ENCODE measurements around the gene KCNIP4.
"Not testable (repeated sequence)": the region's sequence is repeated elsewhere in the genome, so short reads cannot be mapped to it uniquely, and the experiment has no call there.

Gene KCNIP4

GRCh38 chr4:20816287-20816686, 1132.3 kb downstream of the KCNIP4 start:
- H3K9me3 ChIP-seq (ENCODE audit: control insufficient read depth, low read length): no peaks in the 10 kb centered on the region
- H3K27me3 ChIP-seq (ENCODE audit: control insufficient read depth, insufficient read depth, low read length): no peaks in the 10 kb centered on the region
- no peak overlapping the region for H3K4me3 ChIP-seq (ENCODE audit: low read length)
- H3K36me3 ChIP-seq (ENCODE audit: control insufficient read depth, insufficient read depth, low read length): no peaks in the 10 kb centered on the region
- H3K9ac ChIP-seq (ENCODE audit: low read length): no peak overlapping the region
- no peaks in the 10 kb centered on the region for H3K4me1 ChIP-seq (ENCODE audit: control insufficient read depth, insufficient read depth, low read length)

- Histone ChIP-seq H3K4me3 (ENCODE audit: low read length) (no peak overlapping the region), H3K27me3 (ENCODE audit: control insufficient read depth, insufficient read depth, low read length) (no peaks in the 10 kb centered on the region)
Measured at GRCh38 chr4:20813700-20814099, 1134.9 kb downstream of the KCNIP4 start.

GRCh38 chr4:20809812-20810211, 1138.8 kb downstream of the KCNIP4 start:
- no peaks in the 10 kb centered on the region for H3K27me3 ChIP-seq (ENCODE audit: control insufficient read depth, insufficient read depth, low read length)
- H3K9ac ChIP-seq (ENCODE audit: low read length): no peak overlapping the region
- H3K9me3 ChIP-seq (ENCODE audit: control insufficient read depth, low read length): no peaks in the 10 kb centered on the region
- no peaks in the 10 kb centered on the region for H3K36me3 ChIP-seq (ENCODE audit: control insufficient read depth, insufficient read depth, low read length)
- H3K4me3 ChIP-seq (ENCODE audit: low read length): no peak overlapping the region
- H3K4me1 ChIP-seq (ENCODE audit: control insufficient read depth, insufficient read depth, low read length): no peaks in the 10 kb centered on the region

More at GRCh38 chr4:20813700-20814099, 1134.9 kb downstream of the KCNIP4 start:
- H3K36me3 ChIP-seq (ENCODE audit: control insufficient read depth, insufficient read depth, low read length): no peaks in the 10 kb centered on the region
- H3K9ac ChIP-seq (ENCODE audit: low read length): no peak overlapping the region
- H3K9me3 ChIP-seq (ENCODE audit: control insufficient read depth, low read length): no peaks in the 10 kb centered on the region
- no peaks in the 10 kb centered on the region for H3K4me1 ChIP-seq (ENCODE audit: control insufficient read depth, insufficient read depth, low read length)

- H3K9me3 ChIP-seq (ENCODE audit: control insufficient read depth, low read length): no peaks in the 10 kb centered on the region
- no peak overlapping the region for H3K9ac ChIP-seq (ENCODE audit: low read length)
- no peaks in the 10 kb centered on the region for H3K27me3 ChIP-seq (ENCODE audit: control insufficient read depth, insufficient read depth, low read length)
- no peak overlapping the region for H3K4me3 ChIP-seq (ENCODE audit: low read length)
- no peaks in the 10 kb centered on the region for H3K4me1 ChIP-seq (ENCODE audit: control insufficient read depth, insufficient read depth, low read length)
- no peaks in the 10 kb centered on the region for H3K36me3 ChIP-seq (ENCODE audit: control insufficient read depth, insufficient read depth, low read length)
Measured at GRCh38 chr4:20805716-20806115, 1142.9 kb downstream of the KCNIP4 start.

- H3K36me3 ChIP-seq (ENCODE audit: control insufficient read depth, insufficient read depth, low read length): no peaks in the 10 kb centered on the region
- H3K9ac ChIP-seq (ENCODE audit: low read length): no peak overlapping the region
- H3K27me3 ChIP-seq (ENCODE audit: control insufficient read depth, insufficient read depth, low read length): no peaks in the 10 kb centered on the region
- H3K4me3 ChIP-seq (ENCODE audit: low read length): no peak overlapping the region
- no peaks in the 10 kb centered on the region for H3K9me3 ChIP-seq (ENCODE audit: control insufficient read depth, low read length)
- H3K4me1 ChIP-seq (ENCODE audit: control insufficient read depth, insufficient read depth, low read length): no peaks in the 10 kb centered on the region
Measured at GRCh38 chr4:20787940-20788665, 1160.5 kb downstream of the KCNIP4 start.

- not testable (repeated sequence) for H3K4me3 ChIP-seq (ENCODE audit: low read length); H3K9me3 ChIP-seq (ENCODE audit: control insufficient read depth, low read length); H3K4me1 ChIP-seq (ENCODE audit: control insufficient read depth, insufficient read depth, low read length); H3K36me3 ChIP-seq (ENCODE audit: control insufficient read depth, insufficient read depth, low read length); H3K9ac ChIP-seq (ENCODE audit: low read length); H3K27me3 ChIP-seq (ENCODE audit: control insufficient read depth, insufficient read depth, low read length)
Measured at GRCh38 chr4:20783134-20783533, 1165.4 kb downstream of the KCNIP4 start.

- H3K4me1 ChIP-seq (ENCODE audit: control insufficient read depth, insufficient read depth, low read length): no peaks in the 10 kb centered on the region
- H3K9me3 ChIP-seq (ENCODE audit: control insufficient read depth, low read length): no peaks in the 10 kb centered on the region
- no peak overlapping the region for H3K9ac ChIP-seq (ENCODE audit: low read length)
- no peaks in the 10 kb centered on the region for H3K27me3 ChIP-seq (ENCODE audit: control insufficient read depth, insufficient read depth, low read length)
- no peak overlapping the region for H3K4me3 ChIP-seq (ENCODE audit: low read length)
- no peaks in the 10 kb centered on the region for H3K36me3 ChIP-seq (ENCODE audit: control insufficient read depth, insufficient read depth, low read length)
Measured at GRCh38 chr4:20778896-20779295, 1169.7 kb downstream of the KCNIP4 start.

- no peak overlapping the region for H3K4me3 ChIP-seq (ENCODE audit: low read length)
- no peak overlapping the region for H3K9ac ChIP-seq (ENCODE audit: low read length)
Measured at GRCh38 chr4:20773144-20773997, 1175.2 kb downstream of the KCNIP4 start.

GRCh38 chr4:20764366-20764992, 1184.1 kb downstream of the KCNIP4 start:
- H3K36me3 ChIP-seq (ENCODE audit: control insufficient read depth, insufficient read depth, low read length): no peaks in the 10 kb centered on the region
- no peaks in the 10 kb centered on the region for H3K27me3 ChIP-seq (ENCODE audit: control insufficient read depth, insufficient read depth, low read length)
- H3K9me3 ChIP-seq (ENCODE audit: control insufficient read depth, low read length): no peaks in the 10 kb centered on the region
- H3K4me1 ChIP-seq (ENCODE audit: control insufficient read depth, insufficient read depth, low read length): no peaks in the 10 kb centered on the region
- H3K9ac ChIP-seq (ENCODE audit: low read length): no peak overlapping the region
- H3K4me3 ChIP-seq (ENCODE audit: low read length): no peak overlapping the region

More at GRCh38 chr4:20773144-20773997, 1175.2 kb downstream of the KCNIP4 start:
- Histone ChIP-seq H3K4me1 (ENCODE audit: control insufficient read depth, insufficient read depth, low read length) (no peaks in the 10 kb centered on the region), H3K36me3 (ENCODE audit: control insufficient read depth, insufficient read depth, low read length) (no peaks in the 10 kb centered on the region), H3K27me3 (ENCODE audit: control insufficient read depth, insufficient read depth, low read length) (peaks cover 4% of the 10 kb centered on the region), H3K9me3 (ENCODE audit: control insufficient read depth, low read length) (no peaks in the 10 kb centered on the region)

GRCh38 chr4:20761826-20762225, 1186.7 kb downstream of the KCNIP4 start:
- Histone ChIP-seq H3K36me3 (ENCODE audit: control insufficient read depth, insufficient read depth, low read length) (no peaks in the 10 kb centered on the region), H3K27me3 (ENCODE audit: control insufficient read depth, insufficient read depth, low read length) (no peaks in the 10 kb centered on the region), H3K4me3 (ENCODE audit: low read length) (no peak overlapping the region), H3K9me3 (ENCODE audit: control insufficient read depth, low read length) (no peaks in the 10 kb centered on the region), H3K9ac (ENCODE audit: low read length) (no peak overlapping the region), H3K4me1 (ENCODE audit: control insufficient read depth, insufficient read depth, low read length) (no peaks in the 10 kb centered on the region)

- no peaks in the 10 kb centered on the region for H3K36me3 ChIP-seq (ENCODE audit: control insufficient read depth, insufficient read depth, low read length)
- H3K4me1 ChIP-seq (ENCODE audit: control insufficient read depth, insufficient read depth, low read length): no peaks in the 10 kb centered on the region
- H3K27me3 ChIP-seq (ENCODE audit: control insufficient read depth, insufficient read depth, low read length): no peaks in the 10 kb centered on the region
- no peak overlapping the region for H3K4me3 ChIP-seq (ENCODE audit: low read length)
- H3K9ac ChIP-seq (ENCODE audit: low read length): no peak overlapping the region
- no peaks in the 10 kb centered on the region for H3K9me3 ChIP-seq (ENCODE audit: control insufficient read depth, low read length)
Measured at GRCh38 chr4:20761382-20761781, 1187.2 kb downstream of the KCNIP4 start.

- H3K4me1 ChIP-seq (ENCODE audit: control insufficient read depth, insufficient read depth, low read length): no peaks in the 10 kb centered on the region
- no peaks in the 10 kb centered on the region for H3K9me3 ChIP-seq (ENCODE audit: control insufficient read depth, low read length)
- no peaks in the 10 kb centered on the region for H3K27me3 ChIP-seq (ENCODE audit: control insufficient read depth, insufficient read depth, low read length)
- H3K4me3 ChIP-seq (ENCODE audit: low read length): no peak overlapping the region
- H3K9ac ChIP-seq (ENCODE audit: low read length): no peak overlapping the region
- H3K36me3 ChIP-seq (ENCODE audit: control insufficient read depth, insufficient read depth, low read length): no peaks in the 10 kb centered on the region
Measured at GRCh38 chr4:20760053-20760452, 1188.5 kb downstream of the KCNIP4 start.

Data from mucosa of stomach (tissue), 1 donor.